Panc1 (cell line): ENCODE results near the gene TUBB1.

Experiments used
- POLR2AphosphoS5 ChIP-seq: IDR thresholded peaks from 2 replicates; pipeline ENCODE4 v1.6.1; 2012; ENCODE audit warnings: mild to moderate bottlenecking, low read depth, low read length, moderate library complexity
- TF ChIP-seq, protein P1 (sequence below): fragments of 450-650 bp; IDR thresholded peaks from 2 replicates; pipeline ENCODE4 v1.5.1; 2017; ENCODE audit warnings: mild to moderate bottlenecking

DNA sequence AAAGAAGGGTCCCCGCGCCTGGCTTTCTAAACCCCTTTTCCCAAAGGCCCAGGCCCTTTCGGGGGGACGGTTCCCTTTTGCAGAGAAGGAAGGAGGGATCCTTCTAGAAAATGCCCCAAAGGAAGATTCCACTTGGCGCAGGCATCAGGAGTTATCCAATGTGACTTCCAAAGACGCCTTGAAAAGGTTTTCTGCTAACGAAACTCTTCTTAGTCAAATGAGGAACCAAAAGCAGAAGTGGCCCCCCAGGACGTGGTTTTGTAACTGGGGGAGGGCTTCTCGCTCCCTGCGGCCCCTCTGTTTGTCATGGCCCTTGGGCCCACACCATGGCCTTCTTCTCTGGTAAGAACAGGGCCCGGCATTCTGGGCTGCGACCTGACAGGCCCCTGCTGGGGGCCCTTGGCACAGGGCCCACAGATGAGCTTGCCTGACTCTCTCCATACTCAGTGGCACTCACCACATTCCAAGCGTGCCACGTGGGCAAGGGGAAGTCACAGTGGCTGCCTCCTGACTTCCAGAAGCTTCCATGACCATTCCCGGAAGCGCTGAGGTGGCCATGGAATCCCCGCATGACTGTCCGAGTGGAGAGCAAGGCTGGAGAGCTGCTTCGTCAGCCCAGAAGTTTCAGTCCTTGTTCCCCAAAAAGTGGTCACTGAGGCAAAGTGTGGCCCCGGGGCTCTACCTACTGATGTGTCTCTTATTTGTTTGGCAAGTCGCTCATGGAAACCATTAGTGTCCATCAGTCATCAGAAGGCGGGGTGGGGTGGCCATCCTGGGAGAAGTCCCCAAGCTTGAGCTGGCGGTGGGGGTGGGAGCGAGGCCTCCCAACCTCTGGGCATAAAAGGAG, 11.3 kb upstream of the TUBB1 start:
- no peak for TF ChIP-seq POLR2AphosphoS5
- TF ChIP-seq, protein P1, sequence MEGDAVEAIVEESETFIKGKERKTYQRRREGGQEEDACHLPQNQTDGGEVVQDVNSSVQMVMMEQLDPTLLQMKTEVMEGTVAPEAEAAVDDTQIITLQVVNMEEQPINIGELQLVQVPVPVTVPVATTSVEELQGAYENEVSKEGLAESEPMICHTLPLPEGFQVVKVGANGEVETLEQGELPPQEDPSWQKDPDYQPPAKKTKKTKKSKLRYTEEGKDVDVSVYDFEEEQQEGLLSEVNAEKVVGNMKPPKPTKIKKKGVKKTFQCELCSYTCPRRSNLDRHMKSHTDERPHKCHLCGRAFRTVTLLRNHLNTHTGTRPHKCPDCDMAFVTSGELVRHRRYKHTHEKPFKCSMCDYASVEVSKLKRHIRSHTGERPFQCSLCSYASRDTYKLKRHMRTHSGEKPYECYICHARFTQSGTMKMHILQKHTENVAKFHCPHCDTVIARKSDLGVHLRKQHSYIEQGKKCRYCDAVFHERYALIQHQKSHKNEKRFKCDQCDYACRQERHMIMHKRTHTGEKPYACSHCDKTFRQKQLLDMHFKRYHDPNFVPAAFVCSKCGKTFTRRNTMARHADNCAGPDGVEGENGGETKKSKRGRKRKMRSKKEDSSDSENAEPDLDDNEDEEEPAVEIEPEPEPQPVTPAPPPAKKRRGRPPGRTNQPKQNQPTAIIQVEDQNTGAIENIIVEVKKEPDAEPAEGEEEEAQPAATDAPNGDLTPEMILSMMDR, result no peak
